GM18858 (cell line): ENCODE results near the gene EDN2.

Source experiments
- ATAC-seq: cut with Tn5 transposase; IDR thresholded peaks from one replicate; pipeline ENCODE4 v1.9.1; 2021; ENCODE audit not compliant: unreplicated experiment

Gene EDN2

DNA sequence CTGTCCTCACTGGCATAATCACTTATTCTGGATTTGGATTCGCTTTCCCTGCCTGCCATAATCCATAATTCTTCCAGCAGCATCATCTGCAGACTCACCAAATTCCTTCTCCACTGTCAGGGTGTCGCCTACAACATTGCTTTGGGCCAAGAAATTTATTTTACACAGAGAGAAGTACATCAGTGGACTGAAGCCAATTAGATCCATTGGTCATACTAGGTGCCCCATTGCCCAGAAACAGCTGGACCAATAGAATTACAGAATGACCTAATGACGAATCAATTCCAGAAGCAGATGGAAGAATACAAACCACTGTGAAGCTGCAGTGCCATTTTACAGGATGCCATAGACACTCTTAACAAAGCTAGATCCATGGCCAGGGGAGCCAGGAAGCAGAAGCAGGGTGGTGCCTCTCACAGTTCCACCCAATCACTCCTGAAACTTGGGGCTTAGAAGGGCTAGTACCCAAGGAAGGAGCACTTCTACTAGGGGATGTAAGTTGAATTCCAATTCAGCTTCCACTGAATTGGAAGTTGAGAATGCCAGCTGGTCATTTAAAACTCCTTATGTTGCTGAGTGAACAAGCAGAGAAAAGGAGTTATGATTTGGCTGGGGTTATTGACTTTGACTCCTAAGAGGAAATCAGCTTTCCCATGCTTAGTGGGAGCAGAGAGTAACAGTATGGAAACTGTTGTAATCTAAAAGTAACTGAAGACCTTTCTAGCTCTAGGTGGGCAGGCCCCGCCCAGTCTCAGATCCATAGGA, 44.0 kb downstream of the EDN2 start:
- ATAC-seq = no peak

DNA sequence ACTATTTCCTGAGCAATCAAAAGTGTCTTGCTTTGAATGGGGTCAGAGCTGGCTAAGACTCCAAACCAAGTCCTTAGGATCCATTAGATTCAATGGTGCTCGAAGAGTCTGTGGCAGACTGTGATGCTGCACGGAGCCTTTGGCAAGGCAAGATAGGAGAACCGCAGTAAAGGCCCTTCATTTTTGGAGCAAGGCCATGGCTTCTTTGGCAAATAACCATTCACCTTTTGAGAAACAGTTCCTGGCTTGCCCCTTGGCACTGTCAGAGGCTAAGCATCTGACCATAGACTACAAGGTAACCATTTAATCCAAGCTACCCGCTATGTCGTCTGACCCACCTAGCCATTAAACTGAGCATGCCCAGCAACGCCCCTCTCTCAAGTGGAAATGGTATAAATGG, 45.2 kb downstream of the EDN2 start:
- ATAC-seq = no peak

DNA sequence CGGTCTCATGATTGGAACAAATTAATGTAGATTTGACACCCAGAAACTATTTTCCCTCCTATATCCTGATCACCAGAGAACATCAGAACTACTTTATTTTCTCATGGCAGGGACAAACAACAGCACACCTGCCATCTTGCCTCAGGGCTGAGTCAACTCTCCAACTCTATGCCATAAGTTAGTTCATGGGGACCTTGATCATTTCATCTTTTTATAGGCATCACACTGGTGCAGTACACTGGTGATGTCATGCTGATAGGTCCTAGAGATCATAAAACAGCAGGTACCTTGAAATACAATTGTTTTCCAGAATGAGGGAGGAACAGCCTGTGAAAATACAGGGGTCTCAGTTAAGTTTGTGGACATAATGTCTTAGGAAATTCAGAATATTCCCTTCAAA, 45.8 kb downstream of the EDN2 start:
- ATAC-seq = no peak

GRCh38 chr1:41437011-41437355, 47.5 kb downstream of the EDN2 start:
- no peak for ATAC-seq

DNA sequence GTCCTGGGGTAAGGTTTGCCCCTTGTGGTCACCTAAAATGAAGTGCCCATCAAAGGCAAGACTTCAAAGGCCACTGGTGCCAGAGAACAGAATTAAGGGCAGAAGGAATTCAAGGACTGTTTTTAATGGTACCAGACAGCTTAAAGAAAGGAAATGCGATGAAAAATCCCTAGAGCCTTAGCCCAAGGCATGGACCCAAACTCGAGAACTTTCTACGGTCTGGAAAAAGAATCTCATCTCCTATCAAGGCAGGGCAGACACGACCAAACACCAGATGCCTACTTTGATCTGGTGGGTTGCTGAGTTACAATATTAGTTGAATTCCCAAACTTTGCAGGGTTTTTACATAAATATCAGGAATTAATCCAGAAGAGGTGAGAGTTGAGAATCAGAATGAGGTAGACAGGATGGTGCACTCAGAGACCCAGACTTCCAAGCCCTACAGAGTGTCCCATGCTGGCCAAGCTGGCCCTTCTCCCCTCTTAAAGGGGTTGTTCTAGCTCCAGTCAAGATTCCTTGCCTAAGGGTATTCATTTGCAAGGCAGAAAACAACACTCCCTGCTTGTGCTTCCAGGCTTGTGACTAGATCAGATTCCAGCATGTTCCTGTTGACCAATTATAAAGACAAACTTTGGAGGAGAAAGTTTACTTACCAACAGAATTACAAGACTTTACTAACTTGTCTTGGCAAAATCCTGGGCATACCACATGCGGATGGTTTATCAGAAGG, 48.0 kb downstream of the EDN2 start:
- no peak for ATAC-seq

DNA sequence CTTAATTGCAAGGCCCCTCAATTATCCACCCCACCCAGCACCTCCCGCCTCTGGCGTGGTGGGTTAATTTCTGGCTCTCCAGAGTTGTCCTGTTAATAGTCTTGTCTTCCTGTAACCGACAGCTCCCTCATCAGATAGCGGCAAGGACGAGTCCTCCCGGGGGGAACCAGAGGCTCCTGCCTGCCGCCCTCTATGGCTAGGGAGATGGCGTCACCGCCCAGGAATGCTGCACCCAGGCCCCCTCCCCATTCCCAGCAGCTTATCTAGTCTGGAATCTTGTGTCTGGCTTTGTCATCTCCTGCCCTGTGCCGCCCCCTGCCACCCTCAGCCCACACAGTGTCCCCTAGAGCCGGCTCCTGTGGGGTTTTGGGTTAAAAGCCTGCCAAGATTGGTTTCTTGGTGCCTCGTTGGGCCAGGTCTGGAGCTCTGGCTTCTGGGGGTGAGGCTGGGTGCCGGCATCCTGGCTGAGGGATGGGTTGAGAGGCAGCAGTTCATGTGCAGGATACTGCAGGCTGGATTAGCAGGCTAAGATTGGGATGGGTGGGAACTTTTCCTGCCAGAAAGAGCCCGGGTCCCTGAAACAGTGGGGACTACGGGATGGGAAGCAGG, 48.8 kb downstream of the EDN2 start:
- ATAC-seq = no peak

DNA sequence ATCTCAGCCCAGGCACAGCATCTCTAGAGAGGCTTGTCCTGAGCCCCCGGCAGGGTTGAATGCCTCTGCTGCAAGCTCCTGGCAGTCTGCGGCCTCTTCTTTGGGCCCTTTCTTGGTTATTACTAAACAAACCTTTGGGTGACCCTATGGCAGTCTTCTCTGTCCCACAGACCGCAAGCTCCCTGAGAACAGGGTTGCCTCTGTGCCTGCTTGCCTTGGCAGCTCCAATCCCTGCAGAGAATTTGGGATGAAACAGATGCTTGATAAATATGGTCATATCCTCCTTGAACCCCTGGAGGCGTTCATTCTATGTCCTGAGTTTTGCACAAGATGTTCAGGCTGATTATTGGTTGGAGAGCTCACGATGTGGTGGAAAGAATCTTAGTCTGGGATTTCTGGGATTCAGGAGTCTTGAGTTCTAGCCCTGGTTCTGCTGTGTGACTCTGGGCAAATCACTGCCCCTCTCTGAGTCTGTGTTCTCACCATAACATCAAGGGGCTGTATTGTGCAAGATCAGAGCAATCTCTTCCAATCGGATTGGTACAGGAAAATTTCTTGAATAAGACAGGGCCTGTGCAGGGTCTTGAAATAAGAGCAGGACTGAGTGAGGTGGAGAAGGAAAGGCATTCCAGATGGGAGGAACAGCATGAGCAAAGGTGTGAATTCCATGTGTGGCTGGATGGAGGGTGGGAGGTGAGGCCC, 49.6 kb downstream of the EDN2 start:
- no peak for ATAC-seq

GRCh38 chr1:41434306-41434705, 50.2 kb downstream of the EDN2 start:
- no peak for ATAC-seq

GRCh38 chr1:41433501-41433900, 51.0 kb downstream of the EDN2 start:
- ATAC-seq = no peak

DNA sequence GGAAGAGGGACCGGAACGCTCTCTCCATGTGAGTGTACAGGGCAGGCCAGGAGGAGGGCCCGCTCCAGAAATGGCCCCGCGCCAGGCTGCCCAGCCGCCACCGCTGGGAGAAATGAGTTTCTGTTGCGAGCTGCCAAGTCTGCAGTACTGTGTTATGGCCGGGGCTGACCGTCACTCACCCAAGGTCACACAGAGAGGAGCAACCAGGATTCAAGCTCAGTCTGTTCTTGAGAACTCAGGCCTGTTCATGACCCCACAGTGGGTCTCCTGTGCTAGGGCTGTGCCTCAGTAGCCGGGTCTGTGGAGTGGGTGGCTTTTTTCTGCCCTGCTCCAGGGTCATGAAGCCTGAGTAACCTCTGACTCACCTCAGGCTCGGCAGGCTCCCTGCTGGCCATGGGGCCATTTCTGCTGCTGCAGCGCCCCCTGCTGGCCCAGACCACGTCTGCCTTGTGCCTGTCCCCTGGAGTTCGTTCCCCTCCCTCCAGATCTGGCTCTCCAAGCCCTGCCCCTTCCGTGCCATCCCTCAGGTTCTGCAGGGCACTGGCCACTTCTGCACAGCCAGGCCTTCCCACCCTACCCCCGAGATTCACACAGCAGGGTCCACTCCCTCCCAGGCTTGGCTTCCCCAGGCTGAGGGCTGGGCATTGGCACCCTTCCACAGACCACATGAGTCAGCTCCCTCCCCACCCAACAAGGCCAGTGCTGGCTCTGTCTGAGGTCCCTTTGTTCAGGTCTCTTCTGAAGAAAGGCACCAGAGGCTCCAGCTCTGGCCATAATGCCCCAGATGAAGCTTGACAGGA, 51.8 kb downstream of the EDN2 start:
- ATAC-seq = no peak

DNA sequence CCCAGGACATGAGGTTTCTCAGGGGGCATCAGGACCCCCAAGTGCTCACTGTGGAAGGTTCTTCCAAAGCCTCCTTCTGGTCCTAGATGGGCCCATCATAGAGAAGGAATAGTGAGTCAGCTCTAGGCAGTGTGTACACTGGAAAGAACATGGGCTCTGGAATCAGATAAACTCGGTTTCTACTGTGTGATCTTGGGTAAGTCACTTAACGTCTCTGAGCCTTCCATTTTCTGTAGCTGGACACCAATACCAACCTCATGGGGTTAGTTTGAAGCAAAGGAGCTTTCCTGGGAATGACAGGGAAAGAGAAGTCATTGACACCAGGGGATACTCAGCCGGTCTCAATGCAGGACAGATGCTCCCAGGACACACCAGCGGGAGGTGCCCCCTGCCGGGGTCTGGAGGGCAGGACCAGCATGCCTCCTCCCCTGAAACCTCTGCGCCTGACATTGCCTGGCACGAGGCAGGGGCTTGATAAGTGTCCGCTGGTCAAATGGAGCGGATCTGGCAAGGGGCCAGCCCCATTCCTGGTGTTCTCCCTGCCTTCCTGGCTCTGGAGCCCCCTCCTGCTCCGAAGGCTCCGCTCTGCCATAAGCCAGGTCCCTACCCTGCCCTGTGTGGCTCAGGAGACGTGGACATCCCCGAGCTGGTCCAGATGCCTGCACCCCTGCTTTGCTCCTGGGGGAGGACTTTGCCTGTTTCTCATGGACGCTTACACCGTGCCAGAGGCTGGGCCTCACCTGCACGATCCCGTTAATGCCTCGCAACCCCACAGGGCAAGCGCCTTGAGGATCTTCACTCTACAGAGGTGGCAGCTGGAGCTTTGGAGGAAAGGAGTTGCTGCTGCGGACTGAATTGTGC, 52.8 kb downstream of the EDN2 start:
- ATAC-seq = no peak

DNA sequence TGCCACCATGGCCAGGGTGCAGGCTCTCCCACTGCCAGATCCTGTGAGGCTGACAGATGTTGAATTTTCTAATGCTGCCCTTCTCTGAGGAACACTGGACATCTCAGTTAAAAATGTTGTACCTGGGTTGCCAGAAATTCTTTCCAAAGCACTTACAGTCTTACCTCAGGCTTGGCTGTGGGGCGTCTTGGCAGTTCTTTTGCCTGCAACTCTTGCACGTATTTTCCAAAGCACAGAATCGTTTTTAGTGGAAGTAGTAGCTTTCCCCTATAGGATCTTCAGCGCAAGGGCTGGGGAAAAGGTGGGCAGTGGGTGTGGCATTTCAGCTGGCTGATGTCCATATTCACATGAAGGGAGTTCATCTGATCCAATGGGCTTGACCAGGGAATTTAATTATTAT, 53.9 kb downstream of the EDN2 start:
- ATAC-seq = no peak

DNA sequence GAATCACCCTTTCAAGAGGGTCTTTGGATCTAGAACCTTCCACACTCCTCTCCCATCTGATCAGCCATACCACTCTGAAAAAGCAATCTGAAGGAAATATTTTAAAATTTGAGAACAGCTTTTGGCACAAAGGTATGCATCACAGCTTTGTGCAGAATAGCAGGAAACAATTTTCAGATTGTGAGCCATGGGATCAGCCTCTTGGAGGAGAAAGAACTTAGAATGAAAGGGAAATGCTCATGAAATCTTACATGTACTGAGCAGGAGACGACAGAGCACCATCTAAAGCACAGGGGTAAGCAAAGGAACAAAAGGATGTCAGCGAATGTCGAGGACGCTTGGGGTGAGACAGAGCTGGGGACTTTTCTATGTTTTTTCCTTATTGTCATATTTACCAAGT, 54.4 kb downstream of the EDN2 start:
- ATAC-seq = no peak

DNA sequence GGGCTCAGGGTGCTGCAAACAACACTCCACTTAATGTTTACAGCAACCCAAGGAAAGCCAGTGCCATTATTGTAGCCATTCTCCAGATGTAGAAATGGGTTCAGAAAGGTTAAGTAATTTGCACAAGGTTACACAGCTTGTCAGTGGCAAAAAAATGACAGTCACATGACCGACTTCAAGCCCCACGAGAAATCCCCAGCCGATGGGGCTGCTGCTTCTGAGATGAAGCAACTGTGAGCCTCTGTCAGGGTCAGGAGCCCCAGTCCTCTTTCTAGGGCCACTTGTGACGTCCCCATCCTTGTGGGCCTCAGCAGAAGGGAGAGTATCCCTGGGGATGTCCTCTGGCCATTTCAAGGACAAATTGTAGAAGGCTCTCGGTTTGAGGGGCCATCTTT, 54.8 kb downstream of the EDN2 start:
- no peak for ATAC-seq
